SK-N-SH treated with all-trans-retinoic acid at 6 μM for 48 hours (cell line): Measurements from ENCODE around the gene HHAT.

ENCODE experiments used
- ATAC-seq: fragments of 200-7000 bp; cut with Tn5 transposase; 3 replicates; pipeline ENCODE4 v1.9.1; 2020; ENCODE audit warnings: mild to moderate bottlenecking, moderate library complexity
- ARNTL ChIP-seq: fragments of 450-650 bp; formaldehyde crosslinking; IDR thresholded peaks from 2 replicates; pipeline ENCODE4 v1.5.0; 2020; ENCODE audit warnings: low read depth, mild to moderate bottlenecking, moderate library complexity, borderline replicate concordance
- CREB5 ChIP-seq: fragments of 250-450 bp; sonication (Bioruptor Pico); IDR thresholded peaks from 2 replicates; pipeline ENCODE4 v1.5.1; 2020; ENCODE audit warnings: low read depth, mild to moderate bottlenecking, moderate library complexity
- CSDC2 ChIP-seq: fragments of 250-450 bp; sonication (Bioruptor Pico); IDR thresholded peaks from 2 replicates; pipeline ENCODE4 v1.5.0; 2020; ENCODE audit warnings: mild to moderate bottlenecking, moderate library complexity
- CSRNP3 ChIP-seq: fragments of 250-450 bp; sonication (Bioruptor Pico); IDR thresholded peaks from 2 replicates; pipeline ENCODE4 v1.5.1; 2021; ENCODE audit warnings: mild to moderate bottlenecking, moderate library complexity
- ESRRG ChIP-seq: fragments of 250-450 bp; sonication (Bioruptor Pico); IDR thresholded peaks from 2 replicates; pipeline ENCODE4 v1.6.1; 2021; ENCODE audit warnings: mild to moderate bottlenecking
- GLIS3 ChIP-seq: fragments of 250-450 bp; sonication (Bioruptor Pico); IDR thresholded peaks from 2 replicates; pipeline ENCODE4 v1.5.0; 2020; ENCODE audit warnings: mild to moderate bottlenecking, moderate library complexity
- ISL1 ChIP-seq: fragments of 250-450 bp; sonication (Bioruptor Pico); IDR thresholded peaks from 2 replicates; pipeline ENCODE4 v2.1.2; 2022; ENCODE audit warnings: mild to moderate bottlenecking, moderate library complexity
- OSR1 ChIP-seq: fragments of 250-450 bp; sonication (Bioruptor Pico); IDR thresholded peaks from 2 replicates; pipeline ENCODE4 v1.8.0; 2022; ENCODE audit warnings: moderate library complexity, mild to moderate bottlenecking, inconsistent platforms
- PATZ1 ChIP-seq: fragments of 250-450 bp; sonication (Bioruptor Pico); IDR thresholded peaks from 2 replicates; pipeline ENCODE4 v1.8.0; 2020; ENCODE audit warnings: mild to moderate bottlenecking, moderate library complexity, borderline replicate concordance
- POU6F1 ChIP-seq: fragments of 250-450 bp; sonication (Bioruptor Pico); IDR thresholded peaks from 2 replicates; pipeline ENCODE4 v1.8.0; 2021; ENCODE audit warnings: low read depth, mild to moderate bottlenecking, moderate library complexity, borderline replicate concordance
- PPARA ChIP-seq: fragments of 250-450 bp; sonication (Bioruptor Pico); IDR thresholded peaks from 2 replicates; pipeline ENCODE4 v1.5.0; 2020; ENCODE audit warnings: mild to moderate bottlenecking, borderline replicate concordance
- RARB ChIP-seq: fragments of 250-450 bp; sonication (Bioruptor Pico); IDR thresholded peaks from 2 replicates; pipeline ENCODE4 v1.8.0; 2021; ENCODE audit warnings: mild to moderate bottlenecking, moderate library complexity
- SNAI2 ChIP-seq: fragments of 250-450 bp; sonication (Bioruptor Pico); IDR thresholded peaks from 2 replicates; pipeline ENCODE4 v1.5.0; 2020; ENCODE audit warnings: mild to moderate bottlenecking, moderate library complexity
- TOX ChIP-seq: fragments of 250-450 bp; sonication (Bioruptor Pico); IDR thresholded peaks from 2 replicates; pipeline ENCODE4 v1.8.0; 2021; ENCODE audit warnings: mild to moderate bottlenecking, moderate library complexity, borderline replicate concordance
- ZFP3 ChIP-seq: fragments of 250-450 bp; sonication (Bioruptor Pico); IDR thresholded peaks from 2 replicates; pipeline ENCODE4 v1.5.0; 2020; ENCODE audit warnings: mild to moderate bottlenecking, moderate library complexity
- ZFP30 ChIP-seq: fragments of 450-650 bp; formaldehyde crosslinking; IDR thresholded peaks from 2 replicates; pipeline ENCODE4 v1.5.0; 2022; ENCODE audit warnings: mild to moderate bottlenecking, moderate library complexity
- ZNF565 ChIP-seq: fragments of 450-650 bp; formaldehyde crosslinking; conservative IDR thresholded peaks from 2 replicates; pipeline ENCODE4 v1.5.0; 2020; ENCODE audit warnings: low read depth, mild to moderate bottlenecking, moderate library complexity
- ZNF70 ChIP-seq: fragments of 450-650 bp; formaldehyde crosslinking; IDR thresholded peaks from 2 replicates; pipeline ENCODE4 v1.5.0; 2020; ENCODE audit warnings: mild to moderate bottlenecking, moderate library complexity
- ZNF8 ChIP-seq: fragments of 450-650 bp; formaldehyde crosslinking; IDR thresholded peaks from 2 replicates; pipeline ENCODE4 v1.5.0; 2020; ENCODE audit warnings: mild to moderate bottlenecking, moderate library complexity
- TF ChIP-seq, protein P1 (sequence below): fragments of 250-450 bp; sonication (Bioruptor Pico); IDR thresholded peaks from 2 replicates; pipeline ENCODE4 v1.5.0; 2020; ENCODE audit warnings: mild to moderate bottlenecking, moderate library complexity

HHAT gene

DNA sequence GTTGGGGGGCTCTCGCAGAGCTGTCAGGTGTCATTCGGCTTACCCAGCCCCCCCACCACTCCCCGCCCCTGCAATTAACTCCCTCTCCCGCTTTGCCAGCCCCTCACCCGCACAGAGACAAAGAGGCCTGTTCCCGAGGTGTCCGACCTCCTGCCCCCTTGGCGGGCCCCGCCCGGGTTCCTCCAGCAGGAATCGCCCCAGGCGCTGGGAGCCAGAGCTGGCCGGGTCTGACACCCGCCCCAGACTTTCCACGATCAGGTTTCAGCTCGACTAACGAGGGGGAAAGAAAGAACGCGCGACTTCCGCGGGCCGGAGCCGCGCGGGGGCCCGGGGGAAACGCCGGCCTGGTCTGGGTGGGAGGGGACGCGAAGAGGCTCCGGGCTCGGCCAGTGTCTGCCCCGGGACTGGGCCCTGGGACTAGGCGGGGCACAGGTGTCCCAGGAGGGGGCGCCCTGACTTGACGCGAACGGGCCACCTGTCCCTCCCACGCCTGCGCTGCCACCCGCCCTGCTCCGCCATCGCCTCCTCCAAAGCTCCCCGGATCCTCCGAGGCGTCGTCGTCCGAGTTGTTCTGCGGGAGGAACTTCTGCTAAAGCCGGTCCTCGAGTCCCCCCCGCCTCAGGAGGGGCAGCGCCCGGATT, 36.4 kb upstream of the HHAT start:
- ATAC-seq: peak; percentile 53
- TF ChIP-seq TOX (CRISPR knock-in tag) (no peak), POU6F1 (CRISPR knock-in tag) (0 out of 2 replicates have a peak, but pooled peaks have one; percentile 64)
- TF ChIP-seq, all 23 proteins: peak for 1

- peak; percentile 19 for ATAC-seq
- no peak for TF ChIP-seq CSDC2 (CRISPR knock-in tag)
- no peak for TF ChIP-seq ZFP30
- TF ChIP-seq TOX (CRISPR knock-in tag): no peak
- TF ChIP-seq ZFP3 (CRISPR knock-in tag): no peak
- TF ChIP-seq CREB5 (CRISPR knock-in tag): no peak
- TF ChIP-seq ESRRG (CRISPR knock-in tag): no peak
- TF ChIP-seq OSR1 (CRISPR knock-in tag): no peak
- no peak for TF ChIP-seq GLIS3
- TF ChIP-seq RARB (CRISPR knock-in tag): no peak
- no peak for TF ChIP-seq ZNF565 (CRISPR knock-in tag)
- TF ChIP-seq POU6F1 (CRISPR knock-in tag): no peak
- TF ChIP-seq ISL1 (CRISPR knock-in tag): no peak
- TF ChIP-seq ZNF70 (CRISPR knock-in tag): no peak
- TF ChIP-seq, protein P1, sequence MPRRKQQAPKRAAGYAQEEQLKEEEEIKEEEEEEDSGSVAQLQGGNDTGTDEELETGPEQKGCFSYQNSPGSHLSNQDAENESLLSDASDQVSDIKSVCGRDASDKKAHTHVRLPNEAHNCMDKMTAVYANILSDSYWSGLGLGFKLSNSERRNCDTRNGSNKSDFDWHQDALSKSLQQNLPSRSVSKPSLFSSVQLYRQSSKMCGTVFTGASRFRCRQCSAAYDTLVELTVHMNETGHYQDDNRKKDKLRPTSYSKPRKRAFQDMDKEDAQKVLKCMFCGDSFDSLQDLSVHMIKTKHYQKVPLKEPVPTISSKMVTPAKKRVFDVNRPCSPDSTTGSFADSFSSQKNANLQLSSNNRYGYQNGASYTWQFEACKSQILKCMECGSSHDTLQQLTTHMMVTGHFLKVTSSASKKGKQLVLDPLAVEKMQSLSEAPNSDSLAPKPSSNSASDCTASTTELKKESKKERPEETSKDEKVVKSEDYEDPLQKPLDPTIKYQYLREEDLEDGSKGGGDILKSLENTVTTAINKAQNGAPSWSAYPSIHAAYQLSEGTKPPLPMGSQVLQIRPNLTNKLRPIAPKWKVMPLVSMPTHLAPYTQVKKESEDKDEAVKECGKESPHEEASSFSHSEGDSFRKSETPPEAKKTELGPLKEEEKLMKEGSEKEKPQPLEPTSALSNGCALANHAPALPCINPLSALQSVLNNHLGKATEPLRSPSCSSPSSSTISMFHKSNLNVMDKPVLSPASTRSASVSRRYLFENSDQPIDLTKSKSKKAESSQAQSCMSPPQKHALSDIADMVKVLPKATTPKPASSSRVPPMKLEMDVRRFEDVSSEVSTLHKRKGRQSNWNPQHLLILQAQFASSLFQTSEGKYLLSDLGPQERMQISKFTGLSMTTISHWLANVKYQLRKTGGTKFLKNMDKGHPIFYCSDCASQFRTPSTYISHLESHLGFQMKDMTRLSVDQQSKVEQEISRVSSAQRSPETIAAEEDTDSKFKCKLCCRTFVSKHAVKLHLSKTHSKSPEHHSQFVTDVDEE (CRISPR knock-in tag): no peak
- TF ChIP-seq ARNTL (CRISPR knock-in tag): no peak
- no peak for TF ChIP-seq ZNF8 (CRISPR knock-in tag)
- no peak for TF ChIP-seq SNAI2
- no peak for TF ChIP-seq CSRNP3 (CRISPR knock-in tag)
- TF ChIP-seq PPARA: no peak
- TF ChIP-seq, all 23 proteins: peak for 0
These were observed 35.5 kb upstream of the HHAT start for GRCh38 chr1:210293171-210293607.

- ATAC-seq: peak; percentile 53
- TF ChIP-seq POU6F1 (CRISPR knock-in tag): no peak
- TF ChIP-seq ESRRG (CRISPR knock-in tag): no peak
- no peak for TF ChIP-seq CREB5 (CRISPR knock-in tag)
- TF ChIP-seq PPARA: no peak
- TF ChIP-seq PATZ1 (CRISPR knock-in tag): no peak
- no peak for TF ChIP-seq RARB (CRISPR knock-in tag)
- TF ChIP-seq ZNF8 (CRISPR knock-in tag): no peak
- TF ChIP-seq ZNF565 (CRISPR knock-in tag): no peak
- no peak for TF ChIP-seq SNAI2
- TF ChIP-seq ZNF70 (CRISPR knock-in tag): no peak
- no peak for TF ChIP-seq CSDC2 (CRISPR knock-in tag)
These were observed 33.5 kb upstream of the HHAT start for GRCh38 chr1:210294999-210295745.
